NCI-H1930 (cell line): ENCODE measurements around the gene IDH3B.
"Not testable (repeated sequence)": the region's sequence is repeated elsewhere in the genome, so short reads cannot be mapped to it uniquely, and the experiment has no call there.

ENCODE experiments used
- DNase-seq, 2 experiments: peaks; one replicate each; lab custom pipeline; 2025; lab: John Stamatoyannopoulos, UW

Gene IDH3B

GRCh38 chr20:2694519-2694918 is 30.5 kb upstream of the IDH3B start:
- no peak for DNase-seq

- DNase-seq: no peak
Observed at GRCh38 chr20:2694008-2694471, 30.0 kb upstream of the IDH3B start.

GRCh38 chr20:2693286-2694007 is 29.4 kb upstream of the IDH3B start:
- DNase-seq: peak; percentile 28 to 37

GRCh38 chr20:2692886-2693285 is 28.9 kb upstream of the IDH3B start:
- DNase-seq: no peak

GRCh38 chr20:2692036-2692885 is 28.2 kb upstream of the IDH3B start, which contains the start of gene EBF4:
TSS of gene EBF4 (plus strand) at chr20:2692780. CDS start at chr20:2693646, 866 bp downstream.
- peak in 1 of 2 experiments; percentile 65 for DNase-seq

- DNase-seq: no peak
Observed at GRCh38 chr20:2691663-2692035, 27.6 kb upstream of the IDH3B start.

GRCh38 chr20:2691127-2691526 is 27.1 kb upstream of the IDH3B start:
- no peak for DNase-seq

GRCh38 chr20:2690718-2691117 is 26.7 kb upstream of the IDH3B start:
- no peak for DNase-seq

GRCh38 chr20:2690213-2690612 is 26.2 kb upstream of the IDH3B start:
- DNase-seq: no peak

GRCh38 chr20:2688041-2688591 is 24.1 kb upstream of the IDH3B start:
- DNase-seq: peak in 1 of 2 experiments; percentile 16

- DNase-seq: no peak
Observed at GRCh38 chr20:2687514-2687913, 23.5 kb upstream of the IDH3B start.

GRCh38 chr20:2684817-2685216 is 20.8 kb upstream of the IDH3B start:
- DNase-seq: not testable (repeated sequence)

GRCh38 chr20:2682040-2682439 is 18.0 kb upstream of the IDH3B start:
- not testable (repeated sequence) for DNase-seq

GRCh38 chr20:2680046-2680445 is 16.0 kb upstream of the IDH3B start:
- DNase-seq: no peak

- no peak for DNase-seq
Observed at GRCh38 chr20:2673453-2673852, 9.4 kb upstream of the IDH3B start.

- no peak for DNase-seq
Observed at GRCh38 chr20:2672446-2672845, 8.4 kb upstream of the IDH3B start.

GRCh38 chr20:2671977-2672376 is 8.0 kb upstream of the IDH3B start:
- no peak for DNase-seq

- DNase-seq: no peak
Observed at GRCh38 chr20:2663364-2663886, 591 bp downstream of the IDH3B start.

- no peak for DNase-seq
Observed at GRCh38 chr20:2659547-2659946, 4.5 kb downstream of the IDH3B start.

GRCh38 chr20:2658414-2659354 is 5.3 kb downstream of the IDH3B start:
- no peak for DNase-seq

GRCh38 chr20:2657674-2658073 is 6.3 kb downstream of the IDH3B start:
- no peak for DNase-seq
